Uterus (tissue), 4 donors: ENCODE results near the gene CASP10. TPM values are rescaled to one million over a fixed set of nuclear protein-coding genes. Genes with fewer than 3 reads are reported as not detected.

Source experiments
- DNase-seq, 2 donors: peaks; one replicate each; pipeline ENCODE4 v3.0.0-alpha.2; 2019 to 2020
- H3K27ac ChIP-seq, 2 donors: fragments of 200-600 bp; sonication (generic); 1 replicate in 1 of 2; 2 replicates in 1 of 2; pipeline ENCODE4 v1.5.1; 2016 to 2018
- H3K27me3 ChIP-seq, 2 donors: fragments of 200-600 bp; sonication (generic); one replicate each; pipeline ENCODE4 v1.5.1; 2018 to 2019; ENCODE audit warnings: control low read depth in 1 of 2
- H3K36me3 ChIP-seq, 2 donors: fragments of 200-600 bp; sonication (generic); one replicate each; pipeline ENCODE4 v1.5.1; 2019; ENCODE audit warnings: control low read depth in 1 of 2
- H3K4me1 ChIP-seq, 2 donors: fragments of 200-600 bp; sonication (generic); one replicate each; pipeline ENCODE4 v1.5.1; 2018 to 2019; ENCODE audit warnings: control low read depth in 1 of 2
- H3K4me3 ChIP-seq, 2 donors: fragments of 200-600 bp; sonication (generic); 1 replicate in 1 of 2; 2 replicates in 1 of 2; pipeline ENCODE4 v1.5.1; 2018 to 2019; ENCODE audit warnings: mild to moderate bottlenecking in 1 of 2
- H3K9me3 ChIP-seq, 2 donors: fragments of 200-600 bp; sonication (generic); one replicate each; pipeline ENCODE4 v1.5.1; 2019; ENCODE audit warnings: control low read depth in 1 of 2
- CTCF ChIP-seq, 4 experiments: fragments of 200-600 bp in 2 of 4; fragments of 450-650 bp in 2 of 4; sonication (generic) in 2 of 4; IDR thresholded peaks; one replicate each; pipeline ENCODE4 v1.5.1; 2016 to 2019; ENCODE audit warnings: antibody characterized with exemption in 4 of 4, mild to moderate bottlenecking in 2 of 4, moderate library complexity in 1 of 4
- POLR2A ChIP-seq, 2 donors: fragments of 450-650 bp; IDR thresholded peaks; one replicate each; pipeline ENCODE4 v1.6.1; 2016; ENCODE audit warnings: antibody characterized with exemption in 2 of 2, mild to moderate bottlenecking in 1 of 2, moderate library complexity in 1 of 2
- intact Hi-C: fragments of 100-400 bp; cut with DNase I; formaldehyde crosslinking; loops from one replicate; pipeline ENCODE4 v1.15.1; 2023; ENCODE audit warnings: low total_unique reads
- total RNA-seq, 4 donors: library from RNA; depleted of rRNA in 3 of 4; stranded (reverse); fragments of >200 nt in 3 of 4; gene quantifications; one replicate each; pipeline versions ENCODE4 v1.1.0 to v1.2.4, GENCODE V29; 2014 to 2023
- donor health status: DM: yes; HTN: yes; CAD: no.

The CASP10 gene
- total RNA-seq, 4 donors from 2014 or later = 1.8 to 21.6 (median 11.7) TPM

GRCh38 chr2:201195331-201195730 is 12.4 kb downstream of the CASP10 start:
- Histone ChIP-seq H3K27ac (no peak overlapping the region), H3K4me3 (no peak overlapping the region), H3K36me3 (no peaks in the 10 kb centered on the region), H3K4me1 (no peaks in the 10 kb centered on the region), H3K27me3 (no peaks in the 10 kb centered on the region), H3K9me3 (no peaks in the 10 kb centered on the region)
- TF ChIP-seq POLR2A (IDR thresholded peaks at IDR 0.05) (no peak), CTCF (IDR thresholded peaks at IDR 0.05) (no peak)
- intact Hi-C loops = no loop called here
- no peak for DNase-seq

- intact Hi-C loops = no loop called here
Measured at GRCh38 chr2:201196003-201196402, 13.1 kb downstream of the CASP10 start.

GRCh38 chr2:201196803-201197202 is 13.9 kb downstream of the CASP10 start:
- Histone ChIP-seq H3K9me3 (no peaks in the 10 kb centered on the region), H3K4me1 (no peaks in the 10 kb centered on the region), H3K27ac (no peak overlapping the region), H3K36me3 (no peaks in the 10 kb centered on the region), H3K4me3 (no peak overlapping the region), H3K27me3 (no peaks in the 10 kb centered on the region)
- TF ChIP-seq CTCF (IDR thresholded peaks at IDR 0.05) (no peak), POLR2A (IDR thresholded peaks at IDR 0.05) (no peak)
- intact Hi-C loops = no loop called here
- no peak for DNase-seq

More at GRCh38 chr2:201196003-201196402, 13.1 kb downstream of the CASP10 start:
- Histone ChIP-seq H3K4me1 (no peaks in the 10 kb centered on the region), H3K27ac (no peak overlapping the region), H3K36me3 (no peaks in the 10 kb centered on the region), H3K9me3 (no peaks in the 10 kb centered on the region), H3K4me3 (no peak overlapping the region), H3K27me3 (no peaks in the 10 kb centered on the region)
- DNase-seq = no peak
- TF ChIP-seq POLR2A (IDR thresholded peaks at IDR 0.05) = no peak
- TF ChIP-seq CTCF (IDR thresholded peaks at IDR 0.05) = no peak

GRCh38 chr2:201197781-201198180 is 14.8 kb downstream of the CASP10 start:
- no peak overlapping the region for H3K4me3 ChIP-seq
- H3K27me3 ChIP-seq = no peaks in the 10 kb centered on the region
- H3K27ac ChIP-seq = no peak overlapping the region
- no peak for TF ChIP-seq CTCF (IDR thresholded peaks at IDR 0.05)
- no peak for TF ChIP-seq POLR2A (IDR thresholded peaks at IDR 0.05)
- no peaks in the 10 kb centered on the region for H3K36me3 ChIP-seq
- H3K9me3 ChIP-seq = no peaks in the 10 kb centered on the region
- intact Hi-C loops = no loop called here
- no peaks in the 10 kb centered on the region for H3K4me1 ChIP-seq
- DNase-seq = no peak

- intact Hi-C loops = no loop called here
- Histone ChIP-seq H3K9me3 (no peaks in the 10 kb centered on the region), H3K27ac (no peak overlapping the region), H3K36me3 (no peaks in the 10 kb centered on the region), H3K4me3 (no peak overlapping the region), H3K27me3 (no peaks in the 10 kb centered on the region), H3K4me1 (no peaks in the 10 kb centered on the region)
- DNase-seq = no peak
- TF ChIP-seq POLR2A (IDR thresholded peaks at IDR 0.05) (no peak), CTCF (IDR thresholded peaks at IDR 0.05) (no peak)
Measured at GRCh38 chr2:201199847-201200246, 16.9 kb downstream of the CASP10 start.
